Measurements from ENCODE around the gene ZFHX2. TPM values are rescaled to one million over a fixed set of nuclear protein-coding genes. Genes with fewer than 3 reads are reported as not detected.
A peak's percentile ranks its signal among the peaks of the same experiment; 100 is the strongest.

The ZFHX2 gene
- polyA plus RNA-seq, 1 donor from 2014 or later = 0.72 TPM

- Histone ChIP-seq H3K9me3 (ENCODE audit: low read length) (no peaks in the 10 kb centered on the region), H3K9ac (ENCODE audit: low read length) (peak overlapping the region; percentile 100), H3K27me3 (ENCODE audit: insufficient read depth, low read depth, low read length) (no peaks in the 10 kb centered on the region), H2AFZ (ENCODE audit: low read depth, low read length) (peak overlapping the region; percentile 31), H3K79me2 (replicated peaks; ENCODE audit: insufficient read depth, low read length) (peaks cover 49% of the 10 kb centered on the region), H3F3A (ENCODE audit: insufficient read depth, low read length, poor library complexity, severe bottlenecking) (peaks cover 4% of the 10 kb centered on the region), H3K36me3 (ENCODE audit: insufficient read depth, low read length) (no peaks in the 10 kb centered on the region), H3K4me2 (ENCODE audit: low read length) (peak overlapping the region; percentile 20), H3K27ac (ENCODE audit: low read length) (peak overlapping the region; percentile 100), H4K20me1 (ENCODE audit: insufficient read depth) (no peaks in the 10 kb centered on the region), H3K4me3 (ENCODE audit: low read length) (peak overlapping the region; percentile 89), H3K9me2 (ENCODE audit: insufficient read depth, low read length) (no peaks in the 10 kb centered on the region)
- no peak for TF ChIP-seq RAD21 (conservative IDR thresholded peaks at IDR 0.05)
- TF ChIP-seq POLR2AphosphoS5 (IDR thresholded peaks at IDR 0.05) = no peak
- peak; percentile 41 for TF ChIP-seq TAF1 (IDR thresholded peaks at IDR 0.05; ENCODE audit: low read depth)
- peak; percentile 62 for TF ChIP-seq REST (IDR thresholded peaks at IDR 0.05; ENCODE audit: borderline replicate concordance)
Observed at GRCh38 chr14:23550812-23551265, 726 bp downstream of the ZFHX2 start.

- peak; percentile 12 for TF ChIP-seq SMC3 (conservative IDR thresholded peaks at IDR 0.05; ENCODE audit: poor library complexity)
- no peak for TF ChIP-seq POLR2AphosphoS5 (IDR thresholded peaks at IDR 0.05)
- TF ChIP-seq MXI1 (conservative IDR thresholded peaks at IDR 0.05; ENCODE audit: poor library complexity, severe bottlenecking) = peak; percentile 70
Observed at GRCh38 chr14:23550131-23550811, 1.3 kb downstream of the ZFHX2 start.

GRCh38 chr14:23548351-23549318 lies 2.9 kb downstream of the ZFHX2 start:
- Histone ChIP-seq H3K27ac (ENCODE audit: low read length) (peak overlapping the region; percentile 100), H3K9me2 (ENCODE audit: insufficient read depth, low read length) (no peaks in the 10 kb centered on the region), H4K20me1 (ENCODE audit: insufficient read depth) (no peaks in the 10 kb centered on the region), H3K4me2 (ENCODE audit: low read length) (peak overlapping the region; percentile 98), H3K9ac (ENCODE audit: low read length) (peak overlapping the region; percentile 100), H3K4me3 (ENCODE audit: low read length) (peak overlapping the region; percentile 89), H3K79me2 (replicated peaks; ENCODE audit: insufficient read depth, low read length) (peaks cover 56% of the 10 kb centered on the region), H2AFZ (ENCODE audit: low read depth, low read length) (no peak overlapping the region), H3K9me3 (ENCODE audit: low read length) (no peaks in the 10 kb centered on the region), H3K36me3 (ENCODE audit: insufficient read depth, low read length) (peaks cover 1% of the 10 kb centered on the region), H3K27me3 (ENCODE audit: insufficient read depth, low read depth, low read length) (no peaks in the 10 kb centered on the region), H3F3A (ENCODE audit: insufficient read depth, low read length, poor library complexity, severe bottlenecking) (peaks cover 4% of the 10 kb centered on the region)
- TF ChIP-seq EP300 (conservative IDR thresholded peaks at IDR 0.05; ENCODE audit: poor library complexity, severe bottlenecking) (no peak), TAF1 (IDR thresholded peaks at IDR 0.05; ENCODE audit: low read depth) (no peak), RAD21 (conservative IDR thresholded peaks at IDR 0.05) (no peak), POLR2AphosphoS5 (IDR thresholded peaks at IDR 0.05) (peak; percentile 24), CTCF (IDR thresholded peaks at IDR 0.05; ENCODE audit: poor library complexity, severe bottlenecking) (no peak), SMC3 (conservative IDR thresholded peaks at IDR 0.05; ENCODE audit: poor library complexity) (no peak), REST (IDR thresholded peaks at IDR 0.05; ENCODE audit: borderline replicate concordance) (no peak), MXI1 (conservative IDR thresholded peaks at IDR 0.05; ENCODE audit: poor library complexity, severe bottlenecking) (no peak)

More at GRCh38 chr14:23550131-23550811, 1.3 kb downstream of the ZFHX2 start:
- Histone ChIP-seq H3K27me3 (ENCODE audit: insufficient read depth, low read depth, low read length) (no peaks in the 10 kb centered on the region), H3K9me2 (ENCODE audit: insufficient read depth, low read length) (no peaks in the 10 kb centered on the region), H3K9me3 (ENCODE audit: low read length) (no peaks in the 10 kb centered on the region), H3K27ac (ENCODE audit: low read length) (peak overlapping the region; percentile 100), H3K79me2 (replicated peaks; ENCODE audit: insufficient read depth, low read length) (peaks cover 49% of the 10 kb centered on the region), H3K4me2 (ENCODE audit: low read length) (peak overlapping the region; percentile 98), H3K4me3 (ENCODE audit: low read length) (peak overlapping the region; percentile 89), H4K20me1 (ENCODE audit: insufficient read depth) (no peaks in the 10 kb centered on the region), H3K36me3 (ENCODE audit: insufficient read depth, low read length) (no peaks in the 10 kb centered on the region), H3F3A (ENCODE audit: insufficient read depth, low read length, poor library complexity, severe bottlenecking) (peaks cover 4% of the 10 kb centered on the region), H3K9ac (ENCODE audit: low read length) (peak overlapping the region; percentile 100), H2AFZ (ENCODE audit: low read depth, low read length) (peak overlapping the region; percentile 31)
